ENCODE measurements around the gene U2AF1L4.

Gene U2AF1L4

GRCh38 chr19:35781650-35782049, 36.4 kb upstream of the U2AF1L4 start:
- Histone ChIP-seq H3K4me1 (ENCODE audit: control insufficient read depth, low read length) (peaks cover 1% of the 10 kb centered on the region), H4K20me1 (ENCODE audit: control insufficient read depth, insufficient read depth, low read depth, low read length) (no peaks in the 10 kb centered on the region), H3K4me2 (ENCODE audit: low read length) (no peak overlapping the region), H3K4me3 (ENCODE audit: low read length) (no peak overlapping the region), H3K27me3 (ENCODE audit: control insufficient read depth, low read length) (no peaks in the 10 kb centered on the region), H3F3A (ENCODE audit: control insufficient read depth, insufficient read depth) (no peaks in the 10 kb centered on the region), H3K36me3 (ENCODE audit: control insufficient read depth, low read length) (no peaks in the 10 kb centered on the region), H3K9me2 (replicated peaks; ENCODE audit: control insufficient read depth, low read length) (no peaks in the 10 kb centered on the region), H3K79me2 (ENCODE audit: control insufficient read depth, low read length) (no peaks in the 10 kb centered on the region), H3K9me3 (ENCODE audit: control insufficient read depth, insufficient read depth, low read length) (no peaks in the 10 kb centered on the region), H3K27ac (ENCODE audit: low read depth, low read length) (no peak overlapping the region)
- TF ChIP-seq EZH2phosphoT487 (IDR thresholded peaks at IDR 0.05; ENCODE audit: borderline replicate concordance, low read length) = no peak
- TF ChIP-seq CTCF (IDR thresholded peaks at IDR 0.05; ENCODE audit: low read depth, low read length, poor library complexity, severe bottlenecking) = no peak

- Histone ChIP-seq H3K9me3 (ENCODE audit: control insufficient read depth, insufficient read depth, low read length) (no peaks in the 10 kb centered on the region), H3K4me2 (ENCODE audit: low read length) (no peak overlapping the region)
These were observed 35.5 kb upstream of the U2AF1L4 start for GRCh38 chr19:35780717-35781116.

GRCh38 chr19:35780058-35780457, 34.8 kb upstream of the U2AF1L4 start:
- no peaks in the 10 kb centered on the region for H3K27me3 ChIP-seq (ENCODE audit: control insufficient read depth, low read length)
- no peaks in the 10 kb centered on the region for H3K36me3 ChIP-seq (ENCODE audit: control insufficient read depth, low read length)
- no peak overlapping the region for H3K27ac ChIP-seq (ENCODE audit: low read depth, low read length)
- TF ChIP-seq EZH2phosphoT487 (IDR thresholded peaks at IDR 0.05; ENCODE audit: borderline replicate concordance, low read length) (no peak), CTCF (IDR thresholded peaks at IDR 0.05; ENCODE audit: low read depth, low read length, poor library complexity, severe bottlenecking) (no peak)
- H3K9me3 ChIP-seq (ENCODE audit: control insufficient read depth, insufficient read depth, low read length) = no peaks in the 10 kb centered on the region
- peaks cover 5% of the 10 kb centered on the region; the same call in 1 of the 2 replicates for H3K79me2 ChIP-seq (ENCODE audit: control insufficient read depth, low read length)
- no peak overlapping the region for H3K4me2 ChIP-seq (ENCODE audit: low read length)
- H3F3A ChIP-seq (ENCODE audit: control insufficient read depth, insufficient read depth) = no peaks in the 10 kb centered on the region
- no peaks in the 10 kb centered on the region for H4K20me1 ChIP-seq (ENCODE audit: control insufficient read depth, insufficient read depth, low read depth, low read length)
- no peaks in the 10 kb centered on the region for H3K9me2 ChIP-seq (replicated peaks; ENCODE audit: control insufficient read depth, low read length)
- peaks cover 9% of the 10 kb centered on the region for H3K4me1 ChIP-seq (ENCODE audit: control insufficient read depth, low read length)
- no peak overlapping the region for H3K4me3 ChIP-seq (ENCODE audit: low read length)

More at GRCh38 chr19:35780717-35781116, 35.5 kb upstream of the U2AF1L4 start:
- TF ChIP-seq EZH2phosphoT487 (IDR thresholded peaks at IDR 0.05; ENCODE audit: borderline replicate concordance, low read length) (no peak), CTCF (IDR thresholded peaks at IDR 0.05; ENCODE audit: low read depth, low read length, poor library complexity, severe bottlenecking) (no peak)
- Histone ChIP-seq H3K27ac (ENCODE audit: low read depth, low read length) (no peak overlapping the region), H3F3A (ENCODE audit: control insufficient read depth, insufficient read depth) (no peaks in the 10 kb centered on the region), H3K36me3 (ENCODE audit: control insufficient read depth, low read length) (no peaks in the 10 kb centered on the region), H3K4me3 (ENCODE audit: low read length) (no peak overlapping the region), H3K9me2 (replicated peaks; ENCODE audit: control insufficient read depth, low read length) (no peaks in the 10 kb centered on the region), H4K20me1 (ENCODE audit: control insufficient read depth, insufficient read depth, low read depth, low read length) (no peaks in the 10 kb centered on the region), H3K4me1 (ENCODE audit: control insufficient read depth, low read length) (peaks cover 9% of the 10 kb centered on the region), H3K79me2 (ENCODE audit: control insufficient read depth, low read length) (peaks cover 5% of the 10 kb centered on the region; the same call in 1 of the 2 replicates), H3K27me3 (ENCODE audit: control insufficient read depth, low read length) (no peaks in the 10 kb centered on the region)
